ENCODE measurements around the gene SYCE3.

SYCE3 gene

DNA sequence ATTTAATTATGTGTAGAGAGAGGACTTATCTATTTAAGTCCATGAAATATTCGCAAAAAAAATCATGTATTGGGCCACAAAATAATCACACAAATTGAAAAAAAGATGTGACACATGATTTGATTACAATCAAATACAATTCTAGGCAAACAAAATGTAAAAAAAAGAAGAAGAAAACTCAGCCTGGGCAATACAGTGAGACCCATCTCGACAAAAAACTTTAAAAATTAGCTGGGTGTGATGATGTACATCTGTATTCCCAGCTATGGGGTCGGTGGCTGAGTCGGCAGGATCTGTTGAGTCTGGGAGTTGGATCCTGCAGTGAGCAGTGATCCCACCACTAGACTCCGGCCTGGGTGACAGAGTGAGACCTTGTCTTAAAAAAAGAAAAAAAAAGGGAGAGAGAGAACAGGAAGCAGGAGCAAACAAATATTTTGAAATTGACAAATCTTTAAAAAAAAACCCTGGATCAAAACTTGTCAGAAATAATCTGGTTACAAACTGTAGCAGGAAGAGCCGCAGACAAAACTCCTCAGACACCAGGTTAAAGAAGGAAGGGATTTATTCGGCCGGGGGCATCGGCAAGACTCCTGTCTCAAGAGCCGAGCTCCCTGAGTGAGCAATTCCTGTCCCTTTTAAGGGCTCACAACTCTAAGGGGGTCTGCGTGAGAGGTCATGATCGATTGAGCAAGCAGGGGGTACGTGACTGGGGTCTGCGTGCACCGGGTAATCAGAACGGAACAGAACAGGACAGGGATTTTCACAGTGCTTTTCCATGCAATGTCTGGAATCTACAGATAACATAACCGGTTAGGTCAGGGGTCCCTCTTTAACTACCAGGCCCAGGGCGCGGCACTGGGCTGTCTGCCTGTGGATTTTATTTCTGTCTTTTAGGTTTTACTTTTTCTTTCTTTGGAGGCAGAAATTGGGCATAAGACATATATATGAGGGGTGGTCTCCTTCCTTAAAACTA lies 29.6 kb downstream of the SYCE3 start:
- Histone ChIP-seq H3K4me3 (ENCODE audit: low read length) (peak overlapping the region; percentile 67), H2AFZ (ENCODE audit: low read depth, low read length) (peak overlapping the region; percentile 80), H3K9me3 (ENCODE audit: low read length) (peaks cover 15% of the 10 kb centered on the region), H3K36me3 (ENCODE audit: insufficient read depth, low read length) (no peaks in the 10 kb centered on the region), H3K4me1 (ENCODE audit: insufficient read depth, low read length) (peaks cover 9% of the 10 kb centered on the region), H3K27me3 (ENCODE audit: insufficient read depth, low read length) (peaks cover 7% of the 10 kb centered on the region)

- peak overlapping the region; percentile 80 for H2AFZ ChIP-seq (ENCODE audit: low read depth, low read length)
- H3K4me1 ChIP-seq (ENCODE audit: insufficient read depth, low read length), result peaks cover 9% of the 10 kb centered on the region
- no peaks in the 10 kb centered on the region for H3K36me3 ChIP-seq (ENCODE audit: insufficient read depth, low read length)
- peaks cover 7% of the 10 kb centered on the region for H3K27me3 ChIP-seq (ENCODE audit: insufficient read depth, low read length)
- H3K9me3 ChIP-seq (ENCODE audit: low read length), result peaks cover 15% of the 10 kb centered on the region
- peak overlapping the region; percentile 67 for H3K4me3 ChIP-seq (ENCODE audit: low read length)
Observed at GRCh38 chr22:50531962-50532674, 30.6 kb downstream of the SYCE3 start.

DNA sequence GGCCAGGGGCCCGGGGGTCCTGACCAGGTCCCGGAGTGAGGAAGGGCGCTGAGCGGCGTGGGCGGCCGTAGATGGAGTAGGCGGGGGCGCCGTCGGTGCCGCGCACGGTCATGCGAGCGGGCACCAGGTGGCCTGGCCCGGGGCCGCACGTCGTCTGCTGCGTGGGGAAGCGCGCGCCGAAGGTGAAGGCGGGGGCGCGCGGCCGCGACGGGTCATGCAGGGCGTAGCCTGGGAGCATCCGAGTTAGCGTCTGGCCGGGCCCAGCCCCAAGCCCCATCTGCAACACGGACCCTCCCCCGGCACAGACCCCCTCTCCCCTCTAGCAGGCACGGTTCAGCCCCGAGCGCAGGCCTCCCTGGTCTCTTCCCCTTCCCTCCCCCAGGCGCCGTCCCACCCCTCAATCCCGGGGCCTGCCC lies 31.2 kb downstream of the SYCE3 start:
- H3K27me3 ChIP-seq (ENCODE audit: insufficient read depth, low read length), result peaks cover 7% of the 10 kb centered on the region
- no peaks in the 10 kb centered on the region for H3K36me3 ChIP-seq (ENCODE audit: insufficient read depth, low read length)
- peak overlapping the region; percentile 80 for H2AFZ ChIP-seq (ENCODE audit: low read depth, low read length)
- peaks cover 15% of the 10 kb centered on the region for H3K9me3 ChIP-seq (ENCODE audit: low read length)
- peak overlapping the region; percentile 67 for H3K4me3 ChIP-seq (ENCODE audit: low read length)
- H3K4me1 ChIP-seq (ENCODE audit: insufficient read depth, low read length), result peaks cover 13% of the 10 kb centered on the region

- no peak overlapping the region for H3K4me3 ChIP-seq (ENCODE audit: low read length)
- no peaks in the 10 kb centered on the region for H3K36me3 ChIP-seq (ENCODE audit: insufficient read depth, low read length)
- peaks cover 15% of the 10 kb centered on the region for H3K9me3 ChIP-seq (ENCODE audit: low read length)
- peaks cover 14% of the 10 kb centered on the region for H3K4me1 ChIP-seq (ENCODE audit: insufficient read depth, low read length)
- peaks cover 7% of the 10 kb centered on the region for H3K27me3 ChIP-seq (ENCODE audit: insufficient read depth, low read length)
- no peak overlapping the region for H2AFZ ChIP-seq (ENCODE audit: low read depth, low read length)
Observed at GRCh38 chr22:50530877-50531545, 31.7 kb downstream of the SYCE3 start.

- H3K9me3 ChIP-seq (ENCODE audit: low read length), result peaks cover 15% of the 10 kb centered on the region
- H2AFZ ChIP-seq (ENCODE audit: low read depth, low read length), result no peak overlapping the region
- no peaks in the 10 kb centered on the region for H3K36me3 ChIP-seq (ENCODE audit: insufficient read depth, low read length)
- peaks cover 14% of the 10 kb centered on the region for H3K4me1 ChIP-seq (ENCODE audit: insufficient read depth, low read length)
- H3K4me3 ChIP-seq (ENCODE audit: low read length), result no peak overlapping the region
- H3K27me3 ChIP-seq (ENCODE audit: insufficient read depth, low read length), result peaks cover 7% of the 10 kb centered on the region
Observed at GRCh38 chr22:50530580-50530876, 32.2 kb downstream of the SYCE3 start.

DNA sequence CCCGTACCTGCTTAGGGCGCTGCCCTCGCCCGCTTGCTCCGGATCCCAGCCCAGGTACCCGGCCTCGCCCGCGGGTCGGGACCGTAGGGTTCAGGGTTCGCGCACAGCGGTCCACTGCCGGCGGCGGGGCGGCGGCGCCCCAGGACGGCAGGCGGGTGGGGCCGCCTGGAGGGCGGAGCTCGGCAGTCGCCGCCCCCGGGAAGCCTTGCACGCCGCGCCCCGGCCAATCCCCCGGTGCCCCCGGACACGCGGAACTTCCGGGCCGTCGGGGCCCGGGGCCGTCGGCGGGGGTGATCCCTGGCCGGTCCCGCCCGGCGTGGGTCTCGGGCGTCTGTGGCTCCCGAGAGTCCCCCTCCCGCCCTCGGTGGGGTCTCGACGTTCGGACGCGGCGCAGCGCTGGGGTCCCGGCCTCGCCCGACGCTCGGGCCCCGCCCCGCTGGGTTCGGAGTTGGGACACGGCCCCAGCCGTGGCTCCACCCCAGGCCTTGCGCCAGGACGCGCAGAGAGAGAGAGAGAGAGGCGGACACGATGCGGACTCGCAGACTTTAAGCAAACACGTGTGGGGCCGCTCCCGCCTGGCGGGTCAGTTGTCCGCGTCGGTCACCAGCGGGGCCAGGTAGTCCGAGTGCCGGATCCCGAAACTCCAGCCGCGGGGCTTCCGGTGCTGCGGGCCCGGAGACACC lies 32.7 kb downstream of the SYCE3 start, which contains the start of gene TYMP:
Gene TYMP, minus strand, starts transcription at position 116 of the 683 bp plus-strand sequence. CDS start 303 bp downstream, outside the sequence.
- H2AFZ ChIP-seq (ENCODE audit: low read depth, low read length), result no peak within 1 kb of the TSS
- H3K36me3 ChIP-seq (ENCODE audit: insufficient read depth, low read length), result no peaks in the 10 kb centered on the region
- peaks cover 7% of the 10 kb centered on the region for H3K27me3 ChIP-seq (ENCODE audit: insufficient read depth, low read length)
- H3K4me1 ChIP-seq (ENCODE audit: insufficient read depth, low read length), result peaks cover 17% of the 10 kb centered on the region
- H3K4me3 ChIP-seq (ENCODE audit: low read length), result no peak within 1 kb of the TSS
- H3K9me3 ChIP-seq (ENCODE audit: low read length), result peaks cover 15% of the 10 kb centered on the region

GRCh38 chr22:50529416-50529896 lies 33.3 kb downstream of the SYCE3 start:
- Histone ChIP-seq H2AFZ (ENCODE audit: low read depth, low read length) (no peak overlapping the region), H3K27me3 (ENCODE audit: insufficient read depth, low read length) (peaks cover 7% of the 10 kb centered on the region), H3K4me1 (ENCODE audit: insufficient read depth, low read length) (peaks cover 23% of the 10 kb centered on the region), H3K9me3 (ENCODE audit: low read length) (peaks cover 15% of the 10 kb centered on the region), H3K4me3 (ENCODE audit: low read length) (no peak overlapping the region), H3K36me3 (ENCODE audit: insufficient read depth, low read length) (no peaks in the 10 kb centered on the region)

GRCh38 chr22:50528682-50529415 lies 33.9 kb downstream of the SYCE3 start:
- Histone ChIP-seq H3K27me3 (ENCODE audit: insufficient read depth, low read length) (peaks cover 7% of the 10 kb centered on the region), H3K36me3 (ENCODE audit: insufficient read depth, low read length) (peaks cover 1% of the 10 kb centered on the region), H3K9me3 (ENCODE audit: low read length) (peaks cover 15% of the 10 kb centered on the region), H3K4me1 (ENCODE audit: insufficient read depth, low read length) (peaks cover 26% of the 10 kb centered on the region), H2AFZ (ENCODE audit: low read depth, low read length) (no peak overlapping the region), H3K4me3 (ENCODE audit: low read length) (no peak overlapping the region)

DNA sequence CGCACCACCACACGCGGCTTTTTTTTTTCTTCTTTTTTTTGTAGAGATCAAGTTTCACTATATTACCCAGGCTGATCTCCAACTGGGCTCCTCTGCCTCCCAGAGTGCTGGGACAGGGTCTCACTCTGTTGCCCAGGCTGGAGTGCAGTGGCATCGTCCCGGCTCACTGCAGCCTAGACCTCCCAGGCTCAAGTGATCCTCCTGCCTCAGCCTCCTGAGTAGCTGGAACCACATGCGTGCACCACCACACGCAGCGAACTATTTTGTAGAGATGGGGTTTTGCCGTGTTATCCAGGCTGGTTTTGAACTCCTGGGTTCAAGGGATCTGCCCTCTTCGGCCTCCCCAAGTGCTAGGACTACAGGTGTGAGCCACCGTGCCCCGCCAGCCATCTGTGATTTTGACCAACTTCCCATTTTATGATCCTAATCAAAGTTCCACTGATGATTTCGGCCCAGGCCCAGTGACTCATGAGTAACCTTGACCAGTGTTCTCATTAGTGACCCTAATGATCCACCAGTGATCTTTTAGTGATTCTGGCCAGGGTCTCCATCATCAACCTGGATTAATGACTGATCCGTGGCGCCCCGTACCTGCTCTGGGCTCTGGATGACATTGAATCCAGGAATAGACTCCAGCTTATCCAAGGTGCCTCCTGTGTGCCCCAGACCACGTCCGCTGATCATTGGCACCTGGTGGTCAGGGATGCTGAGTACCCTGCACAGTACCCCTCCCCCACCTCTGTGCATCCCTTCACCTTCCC lies 34.6 kb downstream of the SYCE3 start:
- Histone ChIP-seq H3K9me3 (ENCODE audit: low read length) (peaks cover 15% of the 10 kb centered on the region), H3K36me3 (ENCODE audit: insufficient read depth, low read length) (peaks cover 9% of the 10 kb centered on the region), H3K27me3 (ENCODE audit: insufficient read depth, low read length) (peaks cover 7% of the 10 kb centered on the region), H3K4me3 (ENCODE audit: low read length) (no peak overlapping the region), H2AFZ (ENCODE audit: low read depth, low read length) (no peak overlapping the region), H3K4me1 (ENCODE audit: insufficient read depth, low read length) (peaks cover 26% of the 10 kb centered on the region)

GRCh38 chr22:50526834-50527801 lies 35.6 kb downstream of the SYCE3 start:
- peaks cover 7% of the 10 kb centered on the region for H3K27me3 ChIP-seq (ENCODE audit: insufficient read depth, low read length)
- peaks cover 18% of the 10 kb centered on the region for H3K36me3 ChIP-seq (ENCODE audit: insufficient read depth, low read length)
- H3K9me3 ChIP-seq (ENCODE audit: low read length), result peaks cover 15% of the 10 kb centered on the region
- no peak overlapping the region for H2AFZ ChIP-seq (ENCODE audit: low read depth, low read length)
- peak overlapping the region; percentile 79 for H3K4me3 ChIP-seq (ENCODE audit: low read length)
- peaks cover 19% of the 10 kb centered on the region for H3K4me1 ChIP-seq (ENCODE audit: insufficient read depth, low read length)
